Tibial nerve (tissue), 4 donors: ENCODE data around the gene SPI1.
A peak's percentile ranks its signal among the peaks of the same experiment; 100 is the strongest.

Source experiments
- CTCF ChIP-seq, 5 experiments: fragments of 200-600 bp in 3 of 5; fragments of 450-650 bp in 2 of 5; sonication (generic) in 3 of 5; IDR thresholded peaks; one replicate each; pipeline ENCODE4 v1.5.1; 2016 to 2019; ENCODE audit warnings: antibody characterized with exemption in 5 of 5, mild to moderate bottlenecking in 3 of 5, moderate library complexity in 2 of 5
- EP300 ChIP-seq, 2 donors: sonication (generic); formaldehyde crosslinking; IDR thresholded peaks; one replicate each; pipeline ENCODE4 v1.6.1; 2017; ENCODE audit warnings: antibody characterized with exemption in 2 of 2, mild to moderate bottlenecking in 1 of 2
- POLR2A ChIP-seq, 2 donors: fragments of 450-650 bp; IDR thresholded peaks; one replicate each; pipeline ENCODE4 v1.6.1; 2017; ENCODE audit warnings: antibody characterized with exemption in 2 of 2, mild to moderate bottlenecking in 2 of 2, moderate library complexity in 2 of 2

GRCh38 chr11:47408598-47409439 lies 30.5 kb upstream of the SPI1 start:
- TF ChIP-seq CTCF (IDR thresholded peaks at IDR 0.05) (no peak), POLR2A (IDR thresholded peaks at IDR 0.05) (no peak), EP300 (IDR thresholded peaks at IDR 0.05) (peak in 1 of 2 donors; percentile 18)
